Esophagus (tissue), 2 donors: ENCODE data around the gene ATXN2. TPM values are rescaled to one million over a fixed set of nuclear protein-coding genes. Genes with fewer than 3 reads are reported as not detected.
A peak's percentile ranks its signal among the peaks of the same experiment; 100 is the strongest.

ENCODE experiments used
- H3K27ac ChIP-seq, 2 donors: one replicate each; pipeline ENCODE4 v1.5.1; 2013; ENCODE audit warnings: low read depth in 2 of 2, mild to moderate bottlenecking in 2 of 2, inconsistent platforms in 1 of 2, low read length in 1 of 2, moderate library complexity in 1 of 2
- H3K27me3 ChIP-seq, 2 donors: one replicate each; pipeline ENCODE4 v1.6.1; 2013; ENCODE audit warnings: low read length in 2 of 2, control low read depth in 1 of 2, mild to moderate bottlenecking in 1 of 2; ENCODE audit not compliant: insufficient read depth in 2 of 2, control insufficient read depth in 1 of 2
- H3K36me3 ChIP-seq, 2 donors: one replicate each; pipeline ENCODE4 v1.6.1; 2013; ENCODE audit warnings: low read length in 1 of 2; ENCODE audit not compliant: control insufficient read depth in 2 of 2, insufficient read depth in 2 of 2
- H3K4me1 ChIP-seq, 2 donors: one replicate each; pipeline ENCODE4 v1.6.1; 2013; ENCODE audit warnings: low read length in 1 of 2; ENCODE audit not compliant: control insufficient read depth in 2 of 2, insufficient read depth in 2 of 2
- H3K4me3 ChIP-seq, 2 donors: one replicate each; pipeline ENCODE4 v1.5.1; 2013; ENCODE audit warnings: low read length in 2 of 2, mild to moderate bottlenecking in 2 of 2, low read depth in 1 of 2, moderate library complexity in 1 of 2
- H3K9me3 ChIP-seq, 2 donors: one replicate each; pipeline ENCODE4 v1.6.1; 2013; ENCODE audit warnings: mild to moderate bottlenecking in 2 of 2, low read depth in 1 of 2, low read length in 1 of 2, moderate library complexity in 1 of 2; ENCODE audit not compliant: control insufficient read depth in 2 of 2, insufficient read depth in 1 of 2
- WGBS, 2 donors: extraction: QIAGEN DNeasy Blood & Tissue Kit; methylation state at CpG; one replicate each; pipeline ENCODE4 v1.1.7; 2013; 5-methylcytosine and 5-hydroxymethylcytosine counted together
- polyA plus RNA-seq, 2 donors: library from polyadenylated mRNA; stranded (reverse); fragments of 200-250 nt; gene quantifications; one replicate each; pipeline ENCODE4 v1.2.3, GENCODE V29; 2013
- donor health status: healthy with polysubstance abuse.
- donor health status: Bipolar disorder and iron deficiency.

ATXN2 gene
- polyA plus RNA-seq, 2 donors: 10.0 to 18.0 TPM

DNA sequence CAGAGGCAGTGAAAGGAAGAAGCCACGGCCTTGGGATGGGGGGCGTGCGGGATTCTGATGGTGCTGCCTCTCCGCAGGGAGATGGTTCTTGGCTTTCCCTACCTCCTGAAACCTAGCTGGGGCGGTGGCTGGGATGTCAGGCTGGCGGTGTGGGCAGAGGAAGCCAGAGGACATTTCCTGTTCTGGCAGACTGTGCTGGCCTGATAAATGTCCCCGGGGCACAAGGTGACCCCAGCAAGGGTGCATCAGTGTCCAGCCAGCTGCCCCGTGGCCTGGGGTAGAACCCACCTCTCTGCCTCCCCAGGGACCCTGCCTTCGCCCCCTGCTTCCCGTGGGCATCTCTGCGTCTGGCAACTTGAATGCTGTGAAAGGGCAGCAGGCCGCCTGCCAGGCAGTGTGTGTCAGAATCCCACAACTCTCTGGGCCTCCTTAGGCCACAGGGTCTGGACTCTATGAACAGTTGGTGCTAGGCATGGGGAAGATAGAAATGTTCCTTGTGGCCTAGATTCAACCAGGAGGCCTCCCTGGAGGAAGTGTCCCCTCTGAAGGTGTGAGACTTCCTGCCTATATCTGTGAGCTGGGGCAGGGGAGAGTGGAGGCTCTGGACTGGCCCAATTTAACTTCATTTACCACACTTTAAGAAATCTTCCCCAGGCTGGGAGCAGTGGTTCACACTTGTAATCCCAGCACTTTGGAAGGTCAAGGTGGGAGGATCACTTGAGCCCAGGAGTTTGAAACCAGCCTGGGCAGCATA, 188.5 kb downstream of the ATXN2 start:
- no peaks in the 10 kb centered on the region for H3K36me3 ChIP-seq
- no peaks in the 10 kb centered on the region for H3K9me3 ChIP-seq
- H3K4me1 ChIP-seq: peaks cover 3 to 7% of the 10 kb centered on the region in 2 donors
- 73 to 74% methylated on average over 12 of the region's 12 CpGs for WGBS, 2 donors
- no peaks in the 10 kb centered on the region for H3K27me3 ChIP-seq
- peak overlapping the region; percentile 62 to 71 for H3K27ac ChIP-seq
- H3K4me3 ChIP-seq: no peak overlapping the region

DNA sequence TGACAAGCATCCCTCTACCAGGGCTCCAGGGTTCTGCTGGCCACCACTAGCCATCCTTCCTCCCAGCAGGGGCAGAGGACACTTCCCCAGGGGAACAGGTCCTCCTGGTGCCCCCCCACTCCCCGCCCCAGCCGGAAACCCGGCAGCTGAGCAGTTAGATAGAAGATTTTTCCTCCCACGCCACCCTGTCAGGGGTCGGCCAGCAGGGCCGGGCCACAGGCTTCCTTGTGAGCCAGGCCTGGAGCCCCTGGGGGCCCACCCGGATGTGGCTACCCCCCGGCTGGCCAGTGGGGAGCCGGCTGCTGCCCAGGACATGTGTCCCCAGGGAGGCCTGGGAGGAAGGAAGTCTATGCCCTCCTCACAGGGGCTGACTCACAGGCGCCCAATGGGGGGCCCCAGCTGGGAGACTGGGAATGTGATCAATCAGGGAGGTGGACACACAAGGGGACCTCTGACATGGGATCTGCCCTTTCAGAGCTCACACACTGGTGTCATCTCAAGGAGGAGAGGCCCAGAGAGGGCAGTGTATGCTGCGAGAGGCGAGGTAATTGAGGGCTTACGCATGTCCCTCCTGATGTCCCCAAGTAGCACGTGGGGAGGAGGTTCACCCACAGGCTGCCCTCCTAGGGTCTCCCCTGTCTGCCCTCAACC, 189.2 kb downstream of the ATXN2 start:
- Histone ChIP-seq H3K4me1 (peaks cover 3 to 7% of the 10 kb centered on the region in 2 donors), H3K4me3 (no peak overlapping the region), H3K27me3 (peaks cover 0 to 4% of the 10 kb centered on the region in 2 donors), H3K27ac (peak overlapping the region; percentile 62 to 71), H3K9me3 (peaks cover 0 to 4% of the 10 kb centered on the region in 2 donors), H3K36me3 (no peaks in the 10 kb centered on the region)
- 47 to 56% methylated on average over 14 of the region's 14 CpGs for WGBS, 2 donors

DNA sequence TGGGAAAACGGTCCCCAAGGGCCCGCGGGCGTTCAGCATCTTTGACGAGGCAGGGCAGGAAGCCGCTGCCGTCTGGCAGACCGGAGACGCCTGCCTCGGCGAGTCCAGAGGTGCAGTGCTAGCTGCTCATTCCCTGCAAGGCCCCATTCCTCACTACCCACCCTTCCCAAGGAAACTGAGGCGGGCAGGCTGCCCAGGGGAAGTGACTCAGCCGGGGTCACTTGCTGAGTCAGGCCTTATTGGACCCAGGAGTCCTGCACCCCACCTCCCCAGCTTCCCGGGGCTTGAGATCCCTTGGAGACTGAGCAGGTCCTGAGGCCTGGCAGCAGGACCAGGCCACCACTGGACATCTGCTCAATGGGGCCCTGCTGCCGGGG, 189.7 kb downstream of the ATXN2 start:
- peaks cover 0 to 4% of the 10 kb centered on the region in 2 donors for H3K9me3 ChIP-seq
- peak overlapping the region; percentile 8 to 39 for H3K27ac ChIP-seq
- 22 to 42% methylated on average over 14 to 15 of the region's 15 CpGs for WGBS, 2 donors
- H3K4me1 ChIP-seq: peaks cover 3 to 7% of the 10 kb centered on the region in 2 donors
- no peaks in the 10 kb centered on the region for H3K36me3 ChIP-seq
- H3K27me3 ChIP-seq: peaks cover 0 to 4% of the 10 kb centered on the region in 2 donors
- H3K4me3 ChIP-seq: no peak overlapping the region

DNA sequence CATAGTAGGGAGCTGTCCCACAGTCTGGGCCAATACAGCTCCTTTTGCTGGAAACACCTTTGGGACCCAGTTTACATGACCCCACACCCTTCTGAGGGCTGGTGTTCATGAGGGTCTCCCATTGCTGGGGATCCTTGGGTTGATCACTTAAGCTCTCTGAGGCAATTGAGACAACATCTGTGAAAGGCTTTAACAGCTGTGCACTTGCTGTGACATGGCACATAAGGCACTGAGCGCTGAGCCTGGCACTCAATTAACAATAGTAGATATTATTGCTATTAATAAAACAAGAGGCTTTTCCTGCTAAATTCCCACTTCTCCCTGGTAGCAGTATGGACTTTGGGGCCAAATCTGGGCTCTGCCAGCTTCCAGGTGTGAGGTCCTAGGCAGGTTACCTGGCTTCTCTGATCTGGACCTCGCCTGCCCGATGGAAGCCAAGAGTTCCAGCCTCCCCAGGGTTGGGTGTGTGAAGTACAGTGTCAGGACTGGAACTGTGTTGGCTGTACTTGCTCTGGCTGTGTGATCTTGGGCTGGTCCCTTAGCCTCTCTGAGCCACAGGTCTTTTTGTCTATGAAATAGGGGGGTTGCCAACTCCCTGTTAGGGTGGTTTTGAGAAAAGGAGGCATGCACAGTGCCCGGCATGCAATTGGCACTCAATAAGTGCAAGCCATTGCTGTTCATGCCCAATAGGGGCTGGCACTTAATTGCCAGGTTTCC, 190.3 kb downstream of the ATXN2 start:
- 52 to 66% methylated on average over 4 of the region's 4 CpGs for WGBS, 2 donors
- Histone ChIP-seq H3K27me3 (peaks cover 0 to 4% of the 10 kb centered on the region in 2 donors), H3K9me3 (peaks cover 0 to 4% of the 10 kb centered on the region in 2 donors), H3K36me3 (no peaks in the 10 kb centered on the region), H3K4me1 (peaks cover 3 to 5% of the 10 kb centered on the region in 2 donors), H3K27ac (peak overlapping the region; percentile 8 to 25), H3K4me3 (no peak overlapping the region)

DNA sequence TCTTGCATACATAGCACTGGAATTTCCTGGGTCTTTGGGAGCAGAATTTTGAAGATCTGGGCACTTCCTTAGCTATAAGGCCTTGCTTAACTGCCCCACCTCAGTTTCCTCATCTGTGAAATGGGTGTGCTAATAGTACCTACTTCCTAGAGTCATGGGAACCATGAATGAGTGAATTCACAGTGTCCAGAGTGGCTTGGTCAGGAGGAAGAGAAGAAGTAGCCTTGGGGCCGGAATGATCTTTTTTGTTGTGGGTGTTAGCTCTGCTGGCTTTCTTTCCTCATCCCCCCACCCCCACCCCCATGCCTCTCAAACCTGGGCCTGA, 191.0 kb downstream of the ATXN2 start:
- Histone ChIP-seq H3K9me3 (peaks cover 0 to 4% of the 10 kb centered on the region in 2 donors), H3K36me3 (no peaks in the 10 kb centered on the region), H3K27ac (peak overlapping the region in 1 of 2 donors; percentile 53), H3K4me3 (no peak overlapping the region), H3K4me1 (peaks cover 3 to 5% of the 10 kb centered on the region in 2 donors), H3K27me3 (peaks cover 0 to 4% of the 10 kb centered on the region in 2 donors)
- WGBS, 2 donors: 69 to 84% methylated on average over 1 of the region's 1 CpG

DNA sequence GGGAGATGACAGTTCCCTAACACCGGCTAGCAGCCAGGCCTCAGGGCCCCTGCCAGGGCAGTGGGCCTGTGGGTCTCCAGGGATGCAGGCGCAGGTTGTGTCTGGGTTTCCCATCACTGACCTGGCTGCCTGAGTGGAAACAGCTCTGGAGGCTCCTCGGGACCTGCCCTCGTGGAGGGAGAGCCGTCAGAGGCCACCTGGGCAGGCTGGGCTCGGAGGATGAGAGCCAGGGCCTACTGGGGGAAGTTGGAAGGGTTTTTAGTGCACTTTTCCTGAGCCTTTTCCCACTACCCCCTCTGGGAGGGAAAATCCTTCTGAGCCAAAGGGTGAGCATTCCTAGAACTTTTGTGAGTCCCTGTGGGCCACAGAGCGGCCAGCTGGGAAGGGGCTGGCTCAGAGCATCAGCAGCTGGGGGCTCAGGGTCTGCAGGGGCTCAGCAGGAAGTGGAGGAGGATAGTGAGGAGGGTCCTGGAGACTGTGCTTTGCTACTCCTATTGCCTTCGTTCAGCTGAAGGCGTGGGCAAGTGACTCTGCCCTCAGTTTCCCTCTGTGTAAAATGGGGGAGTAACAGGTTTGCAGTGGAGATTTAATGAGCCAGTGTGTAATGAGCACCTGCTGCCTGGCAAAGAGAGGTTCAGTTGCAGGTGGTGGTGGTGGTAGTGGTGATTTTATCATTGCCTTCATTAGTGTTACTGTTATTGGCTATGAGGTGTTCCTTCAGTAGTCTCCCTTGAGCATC, 191.6 kb downstream of the ATXN2 start:
- Histone ChIP-seq H3K36me3 (no peaks in the 10 kb centered on the region), H3K27ac (peak overlapping the region; percentile 19 to 63), H3K4me1 (peaks cover 3 to 8% of the 10 kb centered on the region in 2 donors), H3K4me3 (peak overlapping the region in 1 of 2 donors; percentile 41), H3K9me3 (peaks cover 0 to 4% of the 10 kb centered on the region in 2 donors), H3K27me3 (peaks cover 0 to 4% of the 10 kb centered on the region in 2 donors)
- WGBS, 2 donors: 64 to 66% methylated on average over 9 of the region's 9 CpGs

DNA sequence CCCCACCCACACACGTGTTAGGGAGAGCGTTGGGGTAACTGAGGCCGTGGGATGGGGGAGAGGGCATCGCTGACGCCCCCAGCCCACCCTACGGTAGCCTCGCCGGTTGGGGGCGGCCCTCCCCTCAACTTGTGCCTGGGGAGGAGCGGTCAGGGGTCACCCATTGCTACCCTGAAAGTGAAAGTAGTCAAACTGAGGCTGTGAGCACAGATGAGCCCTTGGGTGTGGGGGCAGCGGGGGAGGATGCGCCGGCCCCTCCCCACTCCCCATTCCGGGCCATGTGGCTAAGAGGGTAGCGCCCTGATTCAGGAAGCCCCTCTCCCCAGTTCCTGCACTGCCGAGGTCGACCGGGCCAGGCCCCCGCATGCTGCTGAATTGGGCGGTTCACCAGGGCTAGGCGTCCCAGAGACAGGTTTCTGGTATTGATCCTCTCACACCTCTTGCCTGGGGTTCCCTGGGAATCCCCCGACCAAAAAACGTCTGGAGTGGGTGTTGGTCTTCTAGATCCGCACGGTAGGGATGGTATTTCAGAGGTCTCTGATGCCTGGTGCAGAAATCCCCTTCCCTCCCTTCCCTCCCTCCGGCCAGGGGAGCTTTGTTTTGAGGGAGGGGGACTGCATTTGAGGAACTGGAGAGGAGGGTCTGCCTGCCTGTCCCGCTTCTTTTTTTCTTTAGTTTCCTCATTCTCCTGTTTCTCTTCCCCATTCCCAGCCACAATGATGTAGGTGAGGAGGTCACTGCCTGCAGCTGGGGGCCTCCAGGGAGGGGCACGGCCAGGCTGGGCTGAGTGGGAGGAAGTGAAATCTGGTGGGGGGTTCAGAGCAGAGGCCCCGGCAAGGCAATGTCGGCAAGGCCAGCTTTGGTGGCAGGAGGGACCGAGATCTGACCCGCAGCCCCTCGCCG, 192.4 kb downstream of the ATXN2 start:
- Histone ChIP-seq H3K9me3 (peaks cover 0 to 4% of the 10 kb centered on the region in 2 donors), H3K27me3 (peaks cover 0 to 4% of the 10 kb centered on the region in 2 donors), H3K27ac (peak overlapping the region; percentile 63 to 67), H3K4me1 (peaks cover 3 to 8% of the 10 kb centered on the region in 2 donors), H3K36me3 (no peaks in the 10 kb centered on the region), H3K4me3 (peak overlapping the region; percentile 41 to 64)
- 19 to 21% methylated on average over 33 to 34 of the region's 34 CpGs for WGBS, 2 donors

DNA sequence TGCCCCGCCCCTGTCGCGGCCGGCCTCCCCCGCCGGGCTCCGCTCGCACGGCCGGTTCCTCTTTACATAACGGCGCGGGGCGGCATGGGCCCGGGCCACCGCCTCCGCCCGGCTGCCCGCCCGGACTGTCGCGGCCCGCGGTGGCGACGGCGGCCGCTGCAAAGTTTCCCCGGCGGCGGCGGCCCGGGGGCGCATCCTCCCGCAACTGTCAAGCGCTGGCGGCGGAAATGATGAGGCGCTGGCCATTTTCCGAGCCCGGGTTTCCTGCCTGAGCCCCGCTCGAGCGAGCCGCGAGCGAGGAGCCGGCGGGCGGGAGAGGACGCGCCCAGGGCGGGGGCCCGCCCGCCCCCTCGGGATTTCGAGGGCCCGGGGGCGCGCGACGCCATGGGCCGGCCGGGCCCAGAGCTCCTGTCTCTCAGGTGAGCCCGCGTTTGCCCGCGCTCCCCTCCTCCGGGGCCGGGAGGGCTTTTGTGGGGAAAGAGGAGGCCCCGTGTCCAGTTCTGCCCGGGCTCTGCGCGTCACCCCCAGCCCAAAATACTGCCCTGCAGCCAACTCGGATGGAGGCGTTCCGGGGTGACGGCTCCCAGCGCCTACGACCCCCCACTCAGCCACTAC, 193.1 kb downstream of the ATXN2 start, which contains the start of gene SH2B3:
SH2B3 (plus strand) TSS at position 65 of the 615 bp plus-strand sequence. CDS start 12,223 bp downstream, outside the sequence.
- H3K4me3 ChIP-seq: peak within 1 kb of the TSS; percentile 41 to 64
- peaks cover 0 to 4% of the 10 kb centered on the region in 2 donors for H3K9me3 ChIP-seq
- peaks cover 0 to 4% of the 10 kb centered on the region in 2 donors for H3K27me3 ChIP-seq
- 1% methylated on average over 63 to 80 of the region's 80 CpGs for WGBS, 2 donors
- no peaks in the 10 kb centered on the region for H3K36me3 ChIP-seq
- peak within 1 kb of the TSS; percentile 69 to 73 for H3K27ac ChIP-seq
- H3K4me1 ChIP-seq: peaks cover 3 to 8% of the 10 kb centered on the region in 2 donors
